Gastroesophageal sphincter (tissue), 4 donors: Measurements from ENCODE around the gene DCAF5. TPM values are rescaled to one million over a fixed set of nuclear protein-coding genes. Genes with fewer than 3 reads are reported as not detected.
A peak's percentile ranks its signal among the peaks of the same experiment; 100 is the strongest.

ENCODE experiments used
- ATAC-seq: fragments of 150-250 bp; one replicate; pipeline ENCODE4 v1.9.1; 2016; ENCODE audit warnings: mild to moderate bottlenecking, moderate library complexity
- H3K27ac ChIP-seq, 4 donors: fragments of 200-600 bp; sonication (generic) in 3 of 4; 1 replicate in 3 of 4; 2 replicates in 1 of 4; pipeline ENCODE4 v1.5.1; 2016 to 2019
- H3K27me3 ChIP-seq: fragments of 200-600 bp; sonication (generic); one replicate; pipeline ENCODE4 v1.5.1; 2019
- H3K36me3 ChIP-seq, 2 donors: fragments of 200-600 bp; sonication (generic); one replicate each; pipeline ENCODE4 v1.5.1; 2019; ENCODE audit warnings: control low read depth in 1 of 2
- H3K4me1 ChIP-seq, 3 donors: fragments of 200-600 bp; sonication (generic); 1 replicate in 2 of 3; 2 replicates in 1 of 3; pipeline ENCODE4 v1.5.1; 2016 to 2019; ENCODE audit warnings: control low read depth in 2 of 3
- H3K4me3 ChIP-seq, 2 donors: fragments of 200-600 bp; sonication (generic); one replicate each; pipeline ENCODE4 v1.5.1; 2019; ENCODE audit warnings: mild to moderate bottlenecking in 1 of 2, moderate library complexity in 1 of 2
- H3K9me3 ChIP-seq, 3 donors: fragments of 200-600 bp; sonication (generic); one replicate each; pipeline ENCODE4 v1.5.1; 2017 to 2019; ENCODE audit warnings: control low read depth in 2 of 3
- EP300 ChIP-seq: sonication (generic); formaldehyde crosslinking; IDR thresholded peaks from one replicate; pipeline ENCODE4 v1.6.1; 2017; ENCODE audit warnings: antibody characterized with exemption, mild to moderate bottlenecking
- POLR2A ChIP-seq, 2 donors: fragments of 450-650 bp; IDR thresholded peaks; one replicate each; pipeline ENCODE4 v1.6.1; 2017; ENCODE audit warnings: antibody characterized with exemption in 2 of 2, mild to moderate bottlenecking in 2 of 2, moderate library complexity in 1 of 2
- POLR2AphosphoS5 ChIP-seq: sonication (generic); formaldehyde crosslinking; IDR thresholded peaks from one replicate; pipeline ENCODE4 v1.6.1; 2017; ENCODE audit warnings: antibody characterized with exemption
- WGBS, 2 donors: methylation state at CpG; one replicate each; pipeline ENCODE4 v1.1.5; 2018; ENCODE audit warnings: low coverage in 1 of 2; 5-methylcytosine and 5-hydroxymethylcytosine counted together
- total RNA-seq, 4 donors: library from RNA; depleted of rRNA; stranded (reverse); fragments of >200 nt; gene quantifications; one replicate each; pipeline ENCODE4 v1.1.0, GENCODE V29; 2016
- TF ChIP-seq, protein P1 (sequence below), 4 experiments: fragments of 200-600 bp in 2 of 4; fragments of 450-650 bp in 2 of 4; sonication (generic) in 1 of 4; IDR thresholded peaks; one replicate each; pipeline ENCODE4 v1.5.1; 2017 to 2019; ENCODE audit warnings: antibody characterized with exemption in 4 of 4, mild to moderate bottlenecking in 2 of 4, moderate library complexity in 2 of 4

The DCAF5 gene
- total RNA-seq, 4 donors from 2014 or later = 31.0 to 63.6 (median 36.9) TPM

DNA sequence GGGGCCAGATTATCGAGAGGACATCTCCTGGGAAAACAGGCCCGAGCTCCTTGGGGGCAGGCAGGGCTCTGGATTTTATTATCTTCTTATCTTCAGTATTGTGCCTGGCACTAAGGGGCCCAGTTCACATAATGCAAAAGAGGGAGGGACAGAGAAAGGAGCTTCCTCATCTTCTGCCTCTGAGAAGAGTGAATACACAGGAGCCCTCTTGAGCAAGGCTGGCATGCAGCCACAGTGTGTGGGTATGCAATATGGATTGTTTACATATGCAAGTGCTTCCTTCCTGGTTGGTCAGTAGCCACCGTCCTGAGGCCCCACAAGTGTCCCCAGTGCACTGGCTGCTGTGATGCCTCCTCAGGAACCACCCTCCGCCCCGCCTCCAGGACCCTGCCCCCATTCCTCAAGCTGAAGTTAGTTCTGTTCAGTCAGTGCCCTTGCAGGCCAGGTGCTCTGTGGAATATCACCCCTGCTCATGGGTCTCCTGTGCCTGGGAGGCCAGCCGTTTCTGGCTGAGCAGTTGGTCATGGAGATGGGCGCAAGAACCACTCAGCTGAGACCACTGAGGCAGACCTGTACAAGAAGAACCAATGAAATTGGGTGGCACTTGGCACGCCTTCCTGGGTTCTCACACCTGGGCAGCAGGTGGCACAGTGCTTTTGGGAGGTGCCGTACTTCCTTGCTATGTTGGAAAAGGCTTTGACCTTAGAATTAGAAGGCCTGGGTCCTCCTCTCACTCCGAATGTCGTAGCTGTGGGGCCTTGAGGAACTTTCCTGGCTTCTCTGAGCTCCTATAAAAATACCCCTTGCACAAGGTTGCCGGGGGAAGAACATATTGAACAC lies 138.8 kb downstream of the DCAF5 start:
- Histone ChIP-seq H3K4me3 (no peak overlapping the region), H3K27ac (no peak overlapping the region), H3K36me3 (no peaks in the 10 kb centered on the region), H3K9me3 (no peaks in the 10 kb centered on the region), H3K27me3 (no peaks in the 10 kb centered on the region), H3K4me1 (peaks cover 0 to 6% (median 0%) of the 10 kb centered on the region in 3 donors)
- WGBS, 2 donors = 80% methylated on average over 2 of the region's 12 CpGs; no CpG with 5 or more reads in 1 of the 2 donors
- no peak for ATAC-seq
- TF ChIP-seq EP300 = no peak
- TF ChIP-seq, protein P1, sequence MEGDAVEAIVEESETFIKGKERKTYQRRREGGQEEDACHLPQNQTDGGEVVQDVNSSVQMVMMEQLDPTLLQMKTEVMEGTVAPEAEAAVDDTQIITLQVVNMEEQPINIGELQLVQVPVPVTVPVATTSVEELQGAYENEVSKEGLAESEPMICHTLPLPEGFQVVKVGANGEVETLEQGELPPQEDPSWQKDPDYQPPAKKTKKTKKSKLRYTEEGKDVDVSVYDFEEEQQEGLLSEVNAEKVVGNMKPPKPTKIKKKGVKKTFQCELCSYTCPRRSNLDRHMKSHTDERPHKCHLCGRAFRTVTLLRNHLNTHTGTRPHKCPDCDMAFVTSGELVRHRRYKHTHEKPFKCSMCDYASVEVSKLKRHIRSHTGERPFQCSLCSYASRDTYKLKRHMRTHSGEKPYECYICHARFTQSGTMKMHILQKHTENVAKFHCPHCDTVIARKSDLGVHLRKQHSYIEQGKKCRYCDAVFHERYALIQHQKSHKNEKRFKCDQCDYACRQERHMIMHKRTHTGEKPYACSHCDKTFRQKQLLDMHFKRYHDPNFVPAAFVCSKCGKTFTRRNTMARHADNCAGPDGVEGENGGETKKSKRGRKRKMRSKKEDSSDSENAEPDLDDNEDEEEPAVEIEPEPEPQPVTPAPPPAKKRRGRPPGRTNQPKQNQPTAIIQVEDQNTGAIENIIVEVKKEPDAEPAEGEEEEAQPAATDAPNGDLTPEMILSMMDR (IDR thresholded peaks at IDR 0.05) = no peak
- TF ChIP-seq POLR2AphosphoS5 = no peak
- no peak for TF ChIP-seq POLR2A (IDR thresholded peaks at IDR 0.05)

DNA sequence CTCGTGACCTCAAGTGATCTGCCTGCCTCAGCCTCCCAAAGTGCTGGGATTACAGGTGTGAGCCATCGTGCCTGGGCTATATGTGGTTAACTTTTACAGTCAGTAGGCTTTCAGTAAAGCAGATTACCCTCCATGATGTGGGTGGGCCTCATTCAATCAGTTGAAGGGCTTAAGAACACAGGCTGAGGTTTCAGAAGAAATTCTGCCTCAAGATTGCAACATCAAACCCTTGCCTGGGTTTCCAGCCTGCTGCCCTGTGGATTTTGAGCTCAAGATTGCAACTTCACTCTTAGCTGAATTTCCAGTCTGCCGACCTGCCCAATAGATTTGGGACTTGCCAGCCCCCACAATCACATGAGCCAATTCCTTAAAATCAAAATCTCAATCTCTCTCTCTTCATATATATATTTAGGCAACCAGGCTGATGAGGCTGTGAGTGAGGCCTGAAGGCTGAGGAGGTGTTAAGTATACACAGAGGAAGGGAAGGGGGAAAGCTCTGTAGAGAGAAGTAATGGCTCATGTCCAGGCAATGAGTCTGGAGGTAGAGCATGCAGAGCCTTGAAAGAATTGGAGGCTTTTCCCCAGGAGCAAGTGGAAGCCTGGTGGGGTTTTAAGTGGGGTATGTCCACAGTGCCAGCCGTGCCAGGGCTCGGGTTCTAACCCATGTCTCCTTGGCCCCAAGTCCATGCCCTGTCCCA lies 140.5 kb downstream of the DCAF5 start:
- Histone ChIP-seq H3K27me3 (no peaks in the 10 kb centered on the region), H3K9me3 (no peaks in the 10 kb centered on the region), H3K27ac (no peak overlapping the region), H3K36me3 (no peaks in the 10 kb centered on the region), H3K4me1 (peaks cover 0 to 15% (median 0%) of the 10 kb centered on the region in 3 donors), H3K4me3 (no peak overlapping the region)
- ATAC-seq = no peak
- 80 to 87% methylated on average over 4 of the region's 5 CpGs for WGBS, 2 donors
- TF ChIP-seq POLR2A (IDR thresholded peaks at IDR 0.05) = no peak
- TF ChIP-seq EP300 = no peak
- TF ChIP-seq POLR2AphosphoS5 = no peak
- TF ChIP-seq, protein P1 (IDR thresholded peaks at IDR 0.05) = no peak

DNA sequence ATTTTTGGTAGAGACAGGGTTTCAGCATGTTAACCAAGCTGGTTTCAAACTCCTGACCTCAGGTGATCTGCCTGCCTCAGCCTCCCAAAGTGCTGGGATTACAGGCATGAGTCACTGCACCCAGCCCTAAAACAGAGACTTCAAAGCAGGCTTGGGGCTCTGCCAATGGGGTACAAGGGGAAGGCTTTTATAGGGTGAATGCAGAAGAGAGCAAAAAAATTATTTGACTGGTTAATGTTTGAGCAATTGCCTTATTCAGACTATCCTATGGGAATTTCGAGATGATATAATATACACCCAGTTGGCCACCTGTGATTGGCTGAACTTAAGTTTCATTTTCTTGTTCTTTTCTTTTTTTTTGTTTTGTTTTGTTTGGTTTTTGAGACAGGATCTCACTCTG lies 142.3 kb downstream of the DCAF5 start:
- Histone ChIP-seq H3K27ac (no peak overlapping the region), H3K4me1 (peaks cover 0 to 21% (median 3%) of the 10 kb centered on the region in 3 donors), H3K4me3 (no peak overlapping the region), H3K27me3 (no peaks in the 10 kb centered on the region), H3K9me3 (no peaks in the 10 kb centered on the region), H3K36me3 (no peaks in the 10 kb centered on the region)
- 92 to 100% methylated on average over 1 of the region's 1 CpG for WGBS, 2 donors
- TF ChIP-seq, protein P1 (IDR thresholded peaks at IDR 0.05) = no peak
- no peak for TF ChIP-seq EP300
- no peak for TF ChIP-seq POLR2A (IDR thresholded peaks at IDR 0.05)
- no peak for TF ChIP-seq POLR2AphosphoS5
- no peak for ATAC-seq

DNA sequence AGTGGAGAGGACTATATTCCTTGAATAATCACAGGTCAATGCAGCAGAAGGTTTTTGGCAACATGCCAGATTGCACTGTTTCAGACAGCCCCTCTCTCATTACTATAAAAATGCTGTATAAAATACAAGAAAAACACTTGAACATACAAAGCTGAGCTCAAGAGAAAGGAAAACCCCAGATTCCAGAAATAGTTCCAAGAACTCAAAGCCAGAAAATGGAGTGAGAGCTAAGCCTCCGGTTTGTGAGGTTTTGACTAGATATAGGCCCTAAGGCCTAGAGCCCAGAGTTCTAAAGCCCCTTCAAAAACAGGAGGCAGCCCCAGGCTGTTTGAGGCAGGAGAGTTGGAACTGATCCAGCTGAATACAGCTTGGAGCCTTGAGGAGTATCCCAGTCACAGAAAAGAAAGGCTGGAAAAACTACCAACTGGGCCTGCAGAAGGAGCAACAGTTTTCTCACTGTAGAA lies 144.5 kb downstream of the DCAF5 start:
- Histone ChIP-seq H3K9me3 (no peaks in the 10 kb centered on the region), H3K27me3 (no peaks in the 10 kb centered on the region), H3K36me3 (no peaks in the 10 kb centered on the region), H3K27ac (peak overlapping the region in 2 of 4 donors; percentile 4 to 43), H3K4me1 (peaks cover 0 to 27% (median 7%) of the 10 kb centered on the region in 3 donors), H3K4me3 (no peak overlapping the region)
- ATAC-seq = no peak
- WGBS, 2 donors = 0 to 25% methylated on average over 1 of the region's 1 CpG
- TF ChIP-seq, protein P1 (IDR thresholded peaks at IDR 0.05) = no peak
- no peak for TF ChIP-seq POLR2AphosphoS5
- no peak for TF ChIP-seq POLR2A (IDR thresholded peaks at IDR 0.05)
- no peak for TF ChIP-seq EP300
